Measurements from ENCODE around the gene ZFHX3. TPM values are rescaled to one million over a fixed set of nuclear protein-coding genes. Genes with fewer than 3 reads are reported as not detected.

Gene ZFHX3
- polyA plus RNA-seq, 1 experiment = 2.2 TPM

DNA sequence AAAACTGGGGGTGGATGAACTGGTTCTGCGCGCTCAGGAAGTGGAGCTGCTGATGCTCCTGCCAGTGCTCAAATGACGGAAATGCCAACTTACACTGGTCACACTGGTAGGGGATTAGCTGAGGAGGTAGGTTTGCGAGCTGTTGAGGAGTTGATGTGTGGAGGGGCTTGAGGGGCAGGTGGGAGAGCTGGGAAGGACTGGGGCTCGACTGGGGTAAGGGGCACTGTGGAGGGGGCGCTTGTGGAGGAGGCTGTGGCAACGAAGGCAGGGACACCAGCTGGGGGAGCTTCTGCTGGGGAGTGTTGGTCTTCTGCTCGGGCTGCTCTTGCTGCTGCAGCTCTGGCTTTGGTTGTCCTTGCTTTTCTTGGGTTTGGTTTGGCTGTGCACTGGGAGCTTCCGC is 252.9 kb downstream of the ZFHX3 start:
- Histone ChIP-seq H3K36me3 (ENCODE audit: control insufficient read depth, insufficient read depth, low read length) (peaks cover 30% of the 10 kb centered on the region), H3K27me3 (ENCODE audit: control insufficient read depth, insufficient read depth, low read length) (no peaks in the 10 kb centered on the region), H3K4me3 (ENCODE audit: low read depth, low read length) (no peak overlapping the region)
- TF ChIP-seq CTCF (IDR thresholded peaks at IDR 0.05; ENCODE audit: insufficient read depth, low read depth, low read length) = no peak
- ChIA-PET CTCF (interaction anchor here (0.6 to 1.7 kb wide), 5 partner anchors 9 to 1240 kb away, joined by 3 to 4 read pairs (median 3); no protein-coding TSS in a partner anchor), POLR2A (no interaction called here)
- no peak for DNase-seq (ENCODE audit: low read depth)

- H3K36me3 ChIP-seq (ENCODE audit: control insufficient read depth, insufficient read depth, low read length) = peaks cover 29% of the 10 kb centered on the region
These were observed 253.6 kb downstream of the ZFHX3 start for GRCh38 chr16:72794319-72794718.

GRCh38 chr16:72793716-72794115 is 254.2 kb downstream of the ZFHX3 start:
- Histone ChIP-seq H3K36me3 (ENCODE audit: control insufficient read depth, insufficient read depth, low read length) (peaks cover 29% of the 10 kb centered on the region), H3K4me3 (ENCODE audit: low read depth, low read length) (no peak overlapping the region), H3K27me3 (ENCODE audit: control insufficient read depth, insufficient read depth, low read length) (no peaks in the 10 kb centered on the region)
- DNase-seq (ENCODE audit: low read depth) = no peak
- ChIA-PET CTCF (interaction anchor here (1.7 kb wide), 1 partner anchor 9 kb away, joined by 4 read pairs; no protein-coding TSS in a partner anchor), POLR2A (no interaction called here)
- no peak for TF ChIP-seq CTCF (IDR thresholded peaks at IDR 0.05; ENCODE audit: insufficient read depth, low read depth, low read length)

More at GRCh38 chr16:72794319-72794718, 253.6 kb downstream of the ZFHX3 start:
- DNase-seq (ENCODE audit: low read depth) = no peak
- ChIA-PET CTCF (interaction anchor here (1.0 to 1.7 kb wide), 2 partner anchors 10 kb away, joined by 3 to 4 read pairs; no protein-coding TSS in a partner anchor), POLR2A (no interaction called here)
- Histone ChIP-seq H3K27me3 (ENCODE audit: control insufficient read depth, insufficient read depth, low read length) (no peaks in the 10 kb centered on the region), H3K4me3 (ENCODE audit: low read depth, low read length) (no peak overlapping the region)
- no peak for TF ChIP-seq CTCF (IDR thresholded peaks at IDR 0.05; ENCODE audit: insufficient read depth, low read depth, low read length)

DNA sequence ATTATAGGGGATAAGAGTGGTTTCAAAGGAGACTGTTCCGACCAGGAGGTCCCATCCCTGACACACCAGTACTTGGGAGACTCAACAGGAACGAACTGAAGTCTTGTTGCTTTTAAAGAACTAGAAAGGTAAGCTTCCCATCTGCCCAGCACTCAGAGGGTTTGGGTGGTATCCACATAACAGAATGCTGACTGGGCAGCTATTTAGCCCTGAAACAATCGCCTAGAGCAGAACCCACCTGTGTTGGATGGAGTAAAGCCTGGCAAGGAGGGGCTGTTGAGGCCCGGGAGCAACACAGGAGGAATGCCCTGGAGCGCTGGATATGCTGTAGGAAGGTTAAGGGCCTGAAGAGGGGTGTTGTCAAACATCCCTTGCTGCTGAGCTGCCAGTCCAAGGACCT is 254.9 kb downstream of the ZFHX3 start:
- no peaks in the 10 kb centered on the region for H3K27me3 ChIP-seq (ENCODE audit: control insufficient read depth, insufficient read depth, low read length)
- CTCF ChIA-PET = interaction anchor here (0.8 kb wide), 1 partner anchor 11 kb away, joined by 3 read pairs; no protein-coding TSS in a partner anchor
- no peak for DNase-seq (ENCODE audit: low read depth)
- TF ChIP-seq CTCF (IDR thresholded peaks at IDR 0.05; ENCODE audit: insufficient read depth, low read depth, low read length) = no peak
- POLR2A ChIA-PET = no interaction called here
- H3K4me3 ChIP-seq (ENCODE audit: low read depth, low read length) = no peak overlapping the region
- peaks cover 26% of the 10 kb centered on the region for H3K36me3 ChIP-seq (ENCODE audit: control insufficient read depth, insufficient read depth, low read length)

- POLR2A ChIA-PET = no interaction called here
- Histone ChIP-seq H3K4me3 (ENCODE audit: low read depth, low read length) (no peak overlapping the region), H3K36me3 (ENCODE audit: control insufficient read depth, insufficient read depth, low read length) (peaks cover 17% of the 10 kb centered on the region), H3K27me3 (ENCODE audit: control insufficient read depth, insufficient read depth, low read length) (no peaks in the 10 kb centered on the region)
- CTCF ChIA-PET = interaction anchor here (1.0 kb wide), 1 partner anchor 11 kb away, joined by 3 read pairs; no protein-coding TSS in a partner anchor
- no peak for TF ChIP-seq CTCF (IDR thresholded peaks at IDR 0.05; ENCODE audit: insufficient read depth, low read depth, low read length)
- no peak for DNase-seq (ENCODE audit: low read depth)
These were observed 256.1 kb downstream of the ZFHX3 start for GRCh38 chr16:72791786-72792185.
